CD4-positive, alpha-beta T cell treated with Interleukin-15 for 1 hour (primary cell): ENCODE results near the gene SMARCD1.
A peak's percentile ranks its signal among the peaks of the same experiment; 100 is the strongest.

Experiments used
- DNase-seq: peaks from one replicate; pipeline ENCODE4 v3.0.0-alpha.2; 2020

The SMARCD1 gene

GRCh38 chr12:50057000-50057841, 27.9 kb upstream of the SMARCD1 start, which contains the start of gene ASIC1:
Gene ASIC1, plus strand, starts transcription at chr12:50057596. Its CDS starts 1,171 bp downstream, at chr12:50058767.
- DNase-seq: peak; percentile 36

GRCh38 chr12:50057896-50058670, 27.1 kb upstream of the SMARCD1 start:
- DNase-seq: no peak

- DNase-seq: no peak
Observed at GRCh38 chr12:50058743-50059312, 26.3 kb upstream of the SMARCD1 start.

- peak; percentile 34 for DNase-seq
Observed at GRCh38 chr12:50059440-50060119, 25.6 kb upstream of the SMARCD1 start.

GRCh38 chr12:50060120-50060468, 25.0 kb upstream of the SMARCD1 start:
- DNase-seq: no peak

GRCh38 chr12:50061171-50061570, 24.0 kb upstream of the SMARCD1 start:
- no peak for DNase-seq

- no peak for DNase-seq
Observed at GRCh38 chr12:50061946-50062686, 23.0 kb upstream of the SMARCD1 start.

- DNase-seq: no peak
Observed at GRCh38 chr12:50062728-50063460, 22.2 kb upstream of the SMARCD1 start.

- no peak for DNase-seq
Observed at GRCh38 chr12:50065726-50066310, 19.3 kb upstream of the SMARCD1 start.

GRCh38 chr12:50066402-50066801, 18.7 kb upstream of the SMARCD1 start:
- DNase-seq: peak; percentile 31

- DNase-seq: no peak
Observed at GRCh38 chr12:50069069-50069468, 16.1 kb upstream of the SMARCD1 start.

GRCh38 chr12:50069539-50069938, 15.6 kb upstream of the SMARCD1 start:
- no peak for DNase-seq

GRCh38 chr12:50070314-50071060, 14.7 kb upstream of the SMARCD1 start:
- DNase-seq: peak; percentile 59

- DNase-seq: no peak
Observed at GRCh38 chr12:50072198-50072907, 12.8 kb upstream of the SMARCD1 start.

GRCh38 chr12:50073206-50073605, 11.9 kb upstream of the SMARCD1 start:
- no peak for DNase-seq

- no peak for DNase-seq
Observed at GRCh38 chr12:50073712-50074111, 11.4 kb upstream of the SMARCD1 start.

- DNase-seq: peak; percentile 80
Observed at GRCh38 chr12:50074936-50075807, 10.0 kb upstream of the SMARCD1 start.

- no peak for DNase-seq
Observed at GRCh38 chr12:50075808-50076170, 9.4 kb upstream of the SMARCD1 start.

GRCh38 chr12:50077099-50077498, 8.0 kb upstream of the SMARCD1 start:
- no peak for DNase-seq
